HG03342 (cell line): ENCODE measurements around the gene C9.
"Not testable (repeated sequence)": the region's sequence is repeated elsewhere in the genome, so short reads cannot be mapped to it uniquely, and the experiment has no call there.

Experiments
- ATAC-seq: cut with Tn5 transposase; IDR thresholded peaks from one replicate; pipeline ENCODE4 v1.9.1; 2021; ENCODE audit warnings: mild to moderate bottlenecking, moderate library complexity; ENCODE audit not compliant: unreplicated experiment

C9 gene

DNA sequence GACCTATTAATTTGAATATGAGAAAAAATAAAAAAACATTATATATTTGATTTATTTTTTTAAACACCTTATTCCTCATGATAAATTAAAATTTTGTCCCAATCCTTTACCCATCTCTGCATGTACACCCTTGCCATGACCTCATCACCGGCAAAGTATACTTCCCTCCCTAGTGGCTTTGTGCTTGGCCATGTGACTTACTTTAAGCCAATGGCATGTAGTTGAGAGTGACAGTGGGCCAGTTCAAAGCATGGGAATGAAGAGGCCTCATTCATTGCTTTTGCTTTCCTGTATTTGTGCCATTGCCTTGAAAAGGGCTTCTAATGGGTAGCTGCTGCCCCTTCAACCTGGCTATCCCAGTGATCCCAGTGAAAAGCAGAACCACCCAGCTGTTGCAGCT lies 31.2 kb downstream of the C9 start:
- ATAC-seq: no peak

DNA sequence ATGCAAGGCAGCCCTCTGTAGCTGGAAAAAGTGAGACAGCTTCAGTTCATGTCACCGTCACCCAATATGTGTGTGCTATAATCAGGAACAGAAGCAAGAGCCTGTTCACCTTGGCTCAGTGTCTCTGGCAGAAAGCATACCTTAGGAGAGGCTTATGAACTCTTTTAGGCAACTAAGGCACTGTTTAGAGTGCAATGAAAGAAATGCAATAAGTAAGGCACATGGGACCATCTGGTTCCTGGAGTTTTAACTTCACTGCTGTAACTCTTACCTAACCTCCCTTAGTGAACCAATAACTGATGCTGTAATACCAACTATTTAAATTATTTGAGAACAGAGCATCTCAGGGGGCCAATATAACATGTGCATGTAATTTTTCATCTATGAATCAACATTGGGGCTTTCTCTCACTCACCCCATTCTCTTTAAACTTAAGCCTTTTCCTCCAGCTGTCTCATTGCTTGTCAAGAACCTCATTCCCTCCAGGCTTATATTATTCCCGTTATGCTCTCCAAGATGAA lies 32.4 kb downstream of the C9 start:
- no peak for ATAC-seq

DNA sequence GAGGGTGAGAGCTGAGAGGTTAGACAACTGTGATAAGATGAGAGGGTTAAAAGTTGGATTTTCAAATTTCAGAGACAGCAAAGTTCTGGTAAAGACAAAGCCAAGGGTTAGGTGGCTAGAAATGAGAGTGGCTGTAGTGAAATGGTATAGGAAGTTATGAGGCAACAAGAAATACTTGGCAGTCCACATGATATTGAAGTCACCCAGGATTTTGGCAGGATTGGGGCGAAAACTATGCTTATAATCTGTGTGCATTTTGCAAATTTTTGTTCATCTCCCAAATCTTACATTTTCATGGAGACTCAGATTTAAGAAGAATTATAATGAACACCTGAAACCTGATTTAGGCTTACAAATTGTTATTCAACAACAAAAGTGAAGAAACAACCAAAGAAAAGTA lies 35.6 kb downstream of the C9 start:
- no peak for ATAC-seq

DNA sequence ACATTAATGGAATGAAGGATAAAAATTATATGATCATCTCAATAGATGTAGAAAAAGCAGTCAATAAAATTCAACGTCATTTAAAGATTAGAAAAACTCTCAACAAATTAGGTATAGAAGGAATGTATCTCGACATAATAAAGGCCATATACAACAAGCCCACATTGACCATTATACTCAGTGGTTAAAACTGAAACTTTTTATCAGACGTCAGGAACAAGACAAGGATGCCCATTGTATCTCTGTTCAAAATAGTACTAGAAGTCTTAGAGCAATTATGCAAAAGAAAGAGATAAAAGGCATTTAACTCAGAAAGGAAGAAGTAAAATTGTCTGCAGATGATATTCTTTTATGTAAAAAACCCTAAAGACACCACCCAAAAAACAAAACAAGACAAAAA lies 40.8 kb downstream of the C9 start:
- ATAC-seq: no peak

DNA sequence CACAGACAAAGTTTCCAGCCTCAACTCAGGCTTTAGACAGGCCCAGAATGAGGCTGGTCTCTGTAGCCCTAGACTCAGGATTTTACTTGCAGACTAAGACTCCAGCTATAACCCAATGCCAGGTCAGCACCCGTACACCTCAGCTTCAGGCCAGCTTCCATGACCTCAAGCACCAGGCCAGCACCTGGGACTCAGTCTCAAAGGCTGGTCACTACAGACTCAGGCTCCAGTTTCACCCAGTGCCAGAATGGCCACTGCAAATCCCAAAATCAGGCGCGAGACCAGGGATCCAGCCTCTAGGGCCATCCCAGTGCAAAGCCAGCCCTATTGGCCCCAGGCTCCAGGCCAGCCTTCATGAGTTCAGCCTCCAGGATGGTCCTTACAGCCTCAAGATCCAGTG lies 44.9 kb downstream of the C9 start:
- no peak for ATAC-seq

DNA sequence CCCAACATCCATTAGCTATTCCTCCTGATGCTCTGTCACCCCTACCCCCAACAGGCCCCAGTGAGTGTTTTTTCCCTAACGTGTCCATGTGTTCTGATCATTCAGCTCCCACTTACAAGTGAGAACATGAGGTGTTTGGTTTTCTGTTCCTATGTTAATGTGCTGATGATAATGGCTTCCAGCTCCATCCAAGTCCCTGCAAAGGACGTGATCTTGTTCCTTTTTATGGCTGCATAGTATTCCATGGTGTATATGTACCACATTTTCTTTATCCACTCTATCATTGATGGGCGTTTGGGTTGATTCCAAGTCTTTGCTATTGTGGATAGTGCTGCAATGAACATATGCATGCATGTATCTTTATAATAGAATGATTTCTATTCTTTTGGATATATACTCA lies 47.8 kb downstream of the C9 start:
- not testable (repeated sequence) for ATAC-seq

DNA sequence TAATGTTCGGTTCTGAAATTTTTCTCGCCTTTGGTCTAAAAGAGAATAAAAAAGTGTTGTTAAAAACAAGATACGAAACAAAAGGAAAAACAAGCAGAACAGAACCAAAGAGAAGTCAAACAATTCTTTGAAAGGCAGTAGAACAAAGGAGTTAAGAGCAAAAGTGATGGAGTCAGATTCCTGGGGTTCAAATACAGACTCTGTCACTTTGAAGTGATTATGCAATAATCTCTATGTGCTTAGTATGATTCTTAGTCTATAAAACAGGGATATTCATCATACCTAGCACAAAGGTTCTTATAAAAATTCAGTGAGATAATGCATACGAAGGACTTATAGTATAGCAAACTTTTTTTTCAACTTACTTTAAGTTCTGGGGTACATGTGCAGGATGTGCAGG lies 48.3 kb downstream of the C9 start:
- no peak for ATAC-seq

DNA sequence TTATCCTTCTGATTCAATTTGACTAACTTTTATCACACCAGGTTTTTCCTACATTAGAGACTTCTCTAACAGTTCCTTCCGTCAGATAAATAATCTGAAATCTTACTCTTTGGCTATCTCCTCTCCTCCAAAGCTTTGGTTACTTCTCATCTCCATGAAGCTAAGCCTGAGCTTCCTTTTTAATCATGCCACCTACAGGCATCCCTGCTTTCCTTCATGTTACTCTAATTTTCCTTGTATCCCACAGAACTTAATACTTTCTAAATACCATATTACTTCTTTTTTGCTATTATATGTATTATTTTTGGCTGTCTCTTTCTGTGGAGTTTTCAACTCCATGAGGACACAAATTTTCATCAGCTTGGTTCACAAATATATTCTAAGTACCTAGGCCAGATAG lies 49.7 kb downstream of the C9 start:
- ATAC-seq: no peak

DNA sequence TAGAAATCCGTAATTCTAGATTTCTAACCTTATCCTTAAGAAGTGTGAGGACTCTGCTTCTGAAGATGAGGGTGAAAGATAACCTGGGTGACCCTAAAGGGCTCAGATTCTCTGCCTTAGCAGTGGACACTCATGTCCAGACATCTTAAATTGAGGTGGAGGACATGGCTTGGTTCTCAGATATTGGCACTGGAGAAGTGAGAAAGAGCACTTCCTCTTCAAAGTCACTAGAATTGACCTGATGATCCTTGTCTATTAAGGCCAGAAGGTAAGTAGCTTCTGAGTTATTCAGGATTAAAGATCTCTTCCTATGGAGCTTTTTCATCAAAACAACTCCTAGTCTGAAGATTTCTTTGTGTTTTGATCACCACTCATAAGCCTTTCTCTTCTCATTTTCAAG lies 54.8 kb downstream of the C9 start:
- no peak for ATAC-seq

DNA sequence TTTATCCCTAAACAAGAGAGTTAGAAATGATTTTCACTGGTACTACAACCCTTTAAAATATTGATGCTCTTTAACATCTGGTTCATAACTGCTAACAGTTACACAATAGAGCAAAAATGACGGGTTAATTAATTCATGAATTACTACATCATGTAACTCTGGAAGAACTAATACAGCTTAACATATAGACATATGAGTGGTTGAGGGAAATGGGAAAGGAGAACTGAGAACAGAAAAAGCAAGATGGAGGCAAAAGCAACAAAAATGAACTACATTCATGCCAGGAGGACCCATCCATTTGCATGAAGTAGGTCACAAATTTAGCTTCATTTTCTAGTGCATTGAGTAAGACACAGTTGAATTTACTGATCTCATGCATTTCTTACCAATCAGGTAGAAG lies 61.8 kb downstream of the C9 start:
- ATAC-seq: peak; percentile 72

DNA sequence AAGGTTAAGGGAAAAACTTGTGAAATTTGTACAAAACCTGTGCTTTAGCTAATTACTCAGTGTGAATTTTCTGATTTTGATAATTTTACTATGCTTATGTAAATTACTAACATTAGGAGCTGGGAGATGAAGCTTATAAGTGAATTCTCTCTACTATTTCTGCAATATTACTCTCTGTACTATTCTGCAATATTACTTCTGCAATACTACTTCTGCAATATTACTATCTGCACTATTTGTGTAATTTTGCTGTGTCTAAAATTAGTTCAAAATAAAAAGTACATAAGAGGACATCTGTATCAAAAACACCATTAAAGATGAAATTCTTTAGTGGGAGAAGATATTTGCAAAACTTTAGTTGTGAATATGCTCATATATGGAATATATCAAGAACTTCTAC lies 62.9 kb downstream of the C9 start:
- ATAC-seq: no peak

DNA sequence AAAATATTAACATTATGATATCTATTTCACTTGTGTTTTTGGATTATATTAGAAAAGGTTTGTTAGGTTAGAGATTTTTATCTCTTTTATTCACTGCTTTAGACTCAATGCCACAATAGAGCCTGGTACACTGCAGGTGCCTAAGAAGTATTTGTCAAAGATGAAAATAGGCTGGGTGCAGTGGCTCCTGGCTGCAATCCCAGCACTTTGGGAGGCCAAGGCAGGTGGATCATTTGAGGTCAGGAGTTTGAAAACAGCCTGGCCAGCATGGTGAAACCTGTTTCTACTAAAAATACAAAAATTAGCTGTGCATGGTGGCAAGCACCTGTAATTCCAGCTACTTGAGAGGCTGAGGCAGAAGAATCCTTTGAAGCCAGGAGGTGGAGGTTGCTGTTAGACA lies 64.3 kb downstream of the C9 start:
- ATAC-seq: no peak

DNA sequence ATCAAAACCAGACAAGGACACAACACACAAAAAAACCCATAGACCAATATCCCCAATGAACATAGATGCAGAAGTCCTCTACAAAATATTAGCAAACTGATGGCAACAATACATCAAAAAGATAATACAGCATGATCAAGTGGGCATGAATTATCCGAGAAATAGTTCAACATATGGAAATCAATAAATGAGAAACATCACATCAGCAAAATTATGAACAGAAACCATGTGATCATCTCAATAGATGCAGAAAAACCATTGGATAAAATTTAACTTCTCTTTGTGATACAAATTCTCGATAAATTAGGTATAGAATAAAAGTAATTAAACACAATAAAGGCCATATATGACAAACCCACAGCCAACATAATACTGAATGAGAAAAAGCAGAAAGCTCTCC lies 69.6 kb downstream of the C9 start:
- ATAC-seq: no peak

DNA sequence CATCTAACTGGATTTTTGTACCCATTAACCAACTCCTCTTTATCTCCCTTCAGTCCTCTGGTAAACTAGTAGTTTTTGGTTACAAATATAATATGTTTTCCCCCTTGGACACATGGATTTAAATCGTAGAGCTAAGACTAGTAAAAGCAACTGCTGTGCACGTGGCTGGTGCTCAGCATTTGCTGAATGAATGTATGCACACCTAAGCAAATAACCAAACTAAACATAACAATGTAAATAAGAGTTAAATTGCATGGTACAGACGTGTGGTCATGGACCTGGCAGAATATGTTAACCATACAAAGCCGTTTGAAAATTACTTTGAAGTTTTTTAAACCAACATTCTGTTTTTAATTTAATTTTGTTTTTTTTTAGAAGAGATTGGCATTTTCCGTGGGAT lies 79.7 kb downstream of the C9 start:
- no peak for ATAC-seq

DNA sequence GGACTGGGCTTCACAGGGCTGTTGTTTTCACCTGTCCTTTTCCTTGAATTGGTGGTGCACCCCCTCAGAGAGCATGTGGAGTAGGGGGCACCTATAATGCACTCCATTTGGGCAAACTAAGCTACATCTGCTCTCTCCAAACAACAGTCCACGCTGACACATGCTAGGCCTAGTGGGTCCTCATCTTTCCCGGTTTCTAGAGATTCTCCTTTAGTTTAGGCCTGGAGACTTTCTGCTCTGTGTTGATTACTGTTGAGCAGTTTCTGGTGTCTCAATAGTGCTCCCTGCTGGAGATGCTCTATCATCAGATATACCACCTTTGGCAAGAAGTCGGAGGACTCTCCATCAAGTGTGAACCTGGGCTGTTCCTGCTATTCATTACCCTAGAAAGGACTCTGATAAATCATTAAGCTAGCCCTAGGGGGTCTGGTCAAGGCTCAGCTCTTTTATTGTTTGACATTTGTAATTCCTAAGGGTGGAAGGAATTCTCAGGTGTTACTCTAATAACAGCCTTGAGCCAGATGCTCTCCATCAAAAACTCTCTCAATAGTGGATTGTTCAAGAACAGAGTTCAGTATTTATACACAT lies 81.0 kb downstream of the C9 start:
- peak; percentile 95 for ATAC-seq

DNA sequence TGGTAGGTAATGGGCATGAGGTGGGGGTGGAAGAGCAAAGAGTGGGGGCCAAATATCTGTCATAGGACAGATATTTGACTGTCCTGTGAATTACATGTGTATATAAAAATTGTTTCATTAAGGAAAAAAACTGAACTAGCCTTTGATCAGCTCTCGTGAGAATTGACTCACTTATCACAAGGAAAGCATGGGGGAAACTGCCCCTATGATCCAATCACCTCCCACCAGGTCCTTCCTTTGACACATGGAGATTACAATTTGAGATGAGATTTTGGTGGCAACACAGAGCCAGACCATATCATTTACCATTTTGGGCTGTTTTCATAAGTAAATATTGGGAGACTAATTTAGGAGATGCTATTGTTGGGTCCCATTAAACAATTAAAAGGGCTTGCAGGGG lies 81.7 kb downstream of the C9 start:
- ATAC-seq: no peak

DNA sequence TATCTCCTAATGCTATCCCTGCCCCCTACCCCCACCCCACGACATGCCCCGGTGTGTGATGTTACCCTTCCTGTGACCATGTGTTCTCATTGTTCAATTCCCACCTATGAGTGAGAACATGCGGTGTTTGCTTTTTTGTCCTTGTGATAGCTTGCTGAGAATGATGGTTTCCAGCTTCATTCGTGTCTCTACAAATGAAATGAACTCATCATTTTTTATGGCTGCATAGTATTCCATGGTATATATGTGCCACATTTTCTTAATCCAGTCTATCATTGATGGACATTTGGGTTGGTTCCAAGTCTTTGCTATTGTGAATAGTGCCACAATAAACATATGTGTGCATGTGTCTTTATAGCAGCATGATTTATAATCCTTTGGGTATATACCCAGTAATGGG lies 88.4 kb downstream of the C9 start:
- not testable (repeated sequence) for ATAC-seq

DNA sequence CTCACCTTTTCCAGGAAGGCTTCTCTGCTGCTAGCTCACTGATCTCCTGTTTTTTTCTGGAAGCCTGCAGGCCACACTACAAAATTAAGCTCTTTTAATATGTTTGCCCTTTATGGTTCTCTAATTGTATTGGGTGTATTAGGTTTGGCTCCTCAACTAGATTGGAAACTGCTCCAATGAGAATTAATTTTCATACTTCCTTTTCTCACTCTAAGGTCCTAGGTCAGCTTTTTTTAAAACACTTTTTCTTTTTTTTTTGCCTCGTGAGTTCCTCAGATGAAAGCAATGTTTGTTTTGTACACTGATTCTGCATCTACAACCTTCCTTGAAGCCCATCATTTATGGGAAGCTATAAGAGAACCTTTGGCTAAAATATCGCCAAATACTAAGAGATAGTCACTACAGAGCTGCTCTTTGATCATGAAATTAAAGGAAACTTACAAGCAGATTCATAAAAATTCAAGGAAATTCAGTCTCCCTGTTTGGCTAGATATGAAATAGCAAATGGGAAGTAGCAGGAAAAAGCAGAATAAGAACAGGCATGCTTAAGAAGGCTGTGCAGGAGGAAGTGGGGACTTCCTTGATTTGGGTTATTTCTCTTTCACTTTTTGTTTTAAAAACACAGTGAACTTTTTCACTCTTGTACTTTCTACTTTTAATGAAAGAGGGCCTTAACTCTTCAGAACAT lies 89.8 kb downstream of the C9 start:
- peak; percentile 91 for ATAC-seq

DNA sequence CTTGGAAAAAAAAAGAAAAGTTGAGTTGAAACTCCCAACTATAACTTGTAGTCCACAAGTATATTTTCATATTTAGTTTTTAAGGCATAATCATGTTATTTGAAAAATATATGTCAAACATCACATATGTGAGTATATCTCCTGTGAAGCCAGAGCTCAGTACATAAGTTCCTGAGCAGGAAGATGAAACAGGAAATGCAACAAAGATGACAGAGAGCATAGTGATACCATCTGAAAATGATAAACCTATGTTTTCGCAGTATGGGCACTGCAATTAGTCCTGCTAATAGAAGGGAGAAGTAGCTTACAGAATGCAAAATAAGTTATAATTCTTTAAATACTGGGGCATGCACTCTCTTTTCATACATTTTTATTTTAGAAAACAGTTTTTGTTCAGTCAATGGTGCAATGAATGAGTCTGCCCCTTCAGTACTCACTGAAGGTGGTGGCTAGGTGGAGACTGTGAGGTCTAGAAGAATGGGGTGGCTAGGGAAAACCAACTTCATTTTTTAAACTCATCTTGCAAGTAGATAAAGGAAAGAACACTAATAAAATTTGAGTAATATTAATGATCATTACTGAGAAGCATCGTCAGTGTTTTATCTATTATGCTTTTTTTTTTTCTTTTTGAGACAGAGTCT lies 90.9 kb downstream of the C9 start:
- ATAC-seq: no peak

DNA sequence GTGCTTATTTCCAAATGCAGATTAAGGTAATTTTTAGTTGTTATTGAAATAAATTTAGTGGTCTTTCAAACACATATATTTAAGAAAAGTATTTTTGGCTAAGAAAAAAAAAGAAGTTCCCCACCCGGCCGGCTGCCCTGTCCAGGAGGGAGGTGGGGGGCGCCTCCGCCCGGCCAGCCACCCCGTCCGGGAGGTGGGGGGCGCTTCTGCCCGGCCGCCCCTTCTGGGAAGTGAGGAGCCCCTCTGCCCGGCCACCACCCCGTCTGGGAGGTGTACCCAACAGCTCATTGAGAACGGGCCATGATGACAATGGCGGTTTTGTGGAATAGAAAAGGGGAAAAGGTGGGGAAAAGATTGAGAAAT lies 91.4 kb downstream of the C9 start:
- ATAC-seq: not testable (repeated sequence)

DNA sequence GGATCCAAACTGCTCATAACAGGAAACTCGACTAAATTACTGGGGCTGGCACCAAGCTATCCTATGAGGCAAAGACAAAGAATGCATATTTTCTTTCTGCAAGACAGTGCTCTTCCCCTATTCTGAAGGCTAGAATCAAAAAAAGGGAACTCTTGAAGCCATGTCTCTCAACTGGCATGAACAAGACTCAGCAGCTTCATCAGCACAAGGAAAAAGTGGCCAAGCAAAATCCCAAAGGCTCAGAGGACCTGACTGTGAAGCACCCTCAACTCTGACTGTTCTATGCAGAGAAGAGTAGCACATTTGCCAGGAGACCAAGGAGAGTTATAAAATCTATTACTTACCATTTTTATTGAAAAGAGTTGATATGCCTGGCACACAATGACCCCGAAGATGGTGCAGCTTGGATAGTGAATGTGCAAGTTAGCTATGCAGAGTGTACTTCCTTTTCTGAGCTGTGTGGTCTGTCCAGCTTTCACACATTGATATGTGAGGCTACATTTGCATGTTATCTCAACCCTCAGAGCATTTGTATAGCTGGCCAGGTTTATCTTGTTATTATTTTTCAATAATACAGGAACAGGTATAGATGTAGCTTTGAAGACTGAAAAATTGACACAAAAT lies 94.0 kb downstream of the C9 start:
- peak; percentile 67 for ATAC-seq

DNA sequence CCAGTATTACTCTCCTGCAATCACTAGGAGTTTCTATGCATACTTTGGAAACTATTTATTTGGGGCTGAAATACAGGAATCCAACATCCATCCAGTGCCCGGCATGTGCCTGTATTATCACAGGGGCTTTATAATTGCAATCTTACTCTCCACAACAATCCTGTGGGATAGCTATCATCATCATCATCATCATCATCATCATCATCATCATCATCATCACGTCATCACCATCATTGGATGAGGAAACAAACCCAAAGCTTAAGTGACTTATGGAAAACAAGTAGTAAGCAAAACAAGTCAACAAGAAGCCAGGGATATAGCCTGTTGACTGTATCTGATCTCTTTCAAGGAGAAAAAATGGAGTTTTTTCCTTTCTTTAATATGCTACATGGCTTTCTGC lies 97.1 kb downstream of the C9 start:
- no peak for ATAC-seq
